ENCODE data around the gene KRTAP10-3. TPM values are rescaled to one million over a fixed set of nuclear protein-coding genes. Genes with fewer than 3 reads are reported as not detected.
"Not testable (repeated sequence)": the region's sequence is repeated elsewhere in the genome, so short reads cannot be mapped to it uniquely, and the experiment has no call there.

KRTAP10-3 gene
- total RNA-seq, 1 experiment from 2014 or later = not detected

DNA sequence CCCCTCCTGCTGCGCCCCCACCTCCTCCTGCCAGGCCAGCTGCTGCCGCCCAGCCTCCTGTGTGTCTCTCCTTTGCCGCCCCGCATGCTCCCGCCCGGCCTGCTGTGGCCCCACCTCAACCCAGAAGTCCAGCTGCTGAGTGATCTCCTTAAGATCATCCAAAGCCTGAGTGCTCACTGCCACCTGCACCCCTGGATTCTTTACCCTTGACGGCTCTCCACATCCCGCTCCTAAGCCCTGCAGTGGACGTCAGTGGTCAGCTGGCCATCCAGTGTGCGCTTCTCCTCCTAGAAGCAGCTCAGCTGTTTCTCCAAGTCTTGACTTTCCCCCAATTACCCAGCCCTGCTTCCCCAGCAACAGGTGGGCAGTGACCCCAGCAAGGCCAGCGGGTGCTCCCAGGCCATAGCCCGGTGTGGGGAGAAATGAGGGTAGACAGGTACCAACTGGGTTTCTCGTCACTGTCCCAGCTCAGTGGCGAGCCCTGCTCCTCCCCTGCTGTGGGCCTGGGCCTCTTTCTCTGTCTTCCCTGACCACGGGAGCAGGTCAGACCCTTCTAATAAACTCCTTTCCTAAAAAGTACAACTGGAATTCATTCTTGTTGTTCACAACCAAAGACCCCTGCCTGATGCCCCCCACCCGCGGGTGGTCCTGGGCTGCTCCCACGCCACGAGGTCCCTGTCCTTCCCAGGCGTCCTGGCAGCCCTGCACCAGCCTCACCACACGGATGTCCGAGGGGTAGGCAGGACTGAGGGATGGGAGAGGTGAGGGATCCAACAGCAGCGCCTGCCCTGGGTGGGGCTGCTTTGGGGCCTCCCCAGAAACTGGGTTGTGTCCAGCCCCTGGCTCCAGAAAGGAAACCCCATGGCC, 43.2 kb upstream of the KRTAP10-3 start:
- H3F3A ChIP-seq (ENCODE audit: low read length, unreplicated experiment) = no peaks in the 10 kb centered on the region
- ChIA-PET POLR2A (ENCODE audit: unreplicated experiment) (no interaction called here), CTCF (no interaction called here)
- no peak overlapping the region for H3K4me2 ChIP-seq (ENCODE audit: low read length)
- no peaks in the 10 kb centered on the region for H3K36me3 ChIP-seq (ENCODE audit: low read depth, low read length)
- H3K9ac ChIP-seq (ENCODE audit: low read length) = no peak overlapping the region
- H3K27me3 ChIP-seq (ENCODE audit: low read length) = no peaks in the 10 kb centered on the region
- no TSS peak for BruUV-seq (replicated peaks)
- no peak overlapping the region for H3K27ac ChIP-seq (ENCODE audit: low read length)
- H3K4me1 ChIP-seq (ENCODE audit: insufficient read depth, low read length) = peaks cover under 1% of the 10 kb centered on the region
- no peak for ATAC-seq
- no peak for DNase-seq
- H3K9me3 ChIP-seq (ENCODE audit: low read length) = no peaks in the 10 kb centered on the region
- H3K4me3 ChIP-seq (ENCODE audit: low read length) = no peak overlapping the region
- no peaks in the 10 kb centered on the region for H3K9me2 ChIP-seq (replicated peaks; ENCODE audit: low read length)
- intact Hi-C loops (cut with micrococcal nuclease) = no loop called here
- no peak for TF ChIP-seq EZH2phosphoT487 (IDR thresholded peaks at IDR 0.05; ENCODE audit: borderline replicate concordance, low read length)
- TF ChIP-seq, protein P1, sequence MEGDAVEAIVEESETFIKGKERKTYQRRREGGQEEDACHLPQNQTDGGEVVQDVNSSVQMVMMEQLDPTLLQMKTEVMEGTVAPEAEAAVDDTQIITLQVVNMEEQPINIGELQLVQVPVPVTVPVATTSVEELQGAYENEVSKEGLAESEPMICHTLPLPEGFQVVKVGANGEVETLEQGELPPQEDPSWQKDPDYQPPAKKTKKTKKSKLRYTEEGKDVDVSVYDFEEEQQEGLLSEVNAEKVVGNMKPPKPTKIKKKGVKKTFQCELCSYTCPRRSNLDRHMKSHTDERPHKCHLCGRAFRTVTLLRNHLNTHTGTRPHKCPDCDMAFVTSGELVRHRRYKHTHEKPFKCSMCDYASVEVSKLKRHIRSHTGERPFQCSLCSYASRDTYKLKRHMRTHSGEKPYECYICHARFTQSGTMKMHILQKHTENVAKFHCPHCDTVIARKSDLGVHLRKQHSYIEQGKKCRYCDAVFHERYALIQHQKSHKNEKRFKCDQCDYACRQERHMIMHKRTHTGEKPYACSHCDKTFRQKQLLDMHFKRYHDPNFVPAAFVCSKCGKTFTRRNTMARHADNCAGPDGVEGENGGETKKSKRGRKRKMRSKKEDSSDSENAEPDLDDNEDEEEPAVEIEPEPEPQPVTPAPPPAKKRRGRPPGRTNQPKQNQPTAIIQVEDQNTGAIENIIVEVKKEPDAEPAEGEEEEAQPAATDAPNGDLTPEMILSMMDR (conservative IDR thresholded peaks at IDR 0.05; ENCODE audit: low read depth, low read length) = no peak
- TF ChIP-seq EZH2 (IDR thresholded peaks at IDR 0.05; ENCODE audit: low read length, unreplicated experiment) = no peak
- no peaks in the 10 kb centered on the region for H4K20me1 ChIP-seq (ENCODE audit: low read length)
- no peaks in the 10 kb centered on the region for H3K79me2 ChIP-seq (ENCODE audit: low read length)
- no peak overlapping the region for H2AFZ ChIP-seq (ENCODE audit: low read length)

DNA sequence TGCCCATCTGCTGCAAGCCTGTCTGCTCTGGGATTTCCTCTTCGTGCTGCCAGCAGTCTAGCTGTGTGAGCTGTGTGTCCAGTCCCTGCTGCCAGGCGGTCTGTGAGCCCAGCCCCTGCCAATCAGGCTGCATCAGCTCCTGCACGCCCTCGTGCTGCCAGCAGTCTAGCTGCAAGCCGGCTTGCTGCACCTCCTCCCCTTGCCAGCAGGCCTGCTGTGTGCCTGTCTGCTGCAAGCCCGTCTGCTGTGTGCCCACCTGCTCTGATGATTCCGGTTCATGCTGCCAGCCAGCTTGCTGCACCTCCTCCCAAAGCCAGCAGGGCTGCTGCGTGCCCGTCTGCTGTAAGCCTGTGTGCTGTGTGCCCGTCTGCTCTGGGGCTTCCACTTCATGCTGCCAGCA, 42.5 kb upstream of the KRTAP10-3 start:
- POLR2A ChIA-PET (ENCODE audit: unreplicated experiment); H3K9me2 ChIP-seq (replicated peaks; ENCODE audit: low read length); DNase-seq; intact Hi-C loops (cut with micrococcal nuclease); H3K79me2 ChIP-seq (ENCODE audit: low read length); H3K27me3 ChIP-seq (ENCODE audit: low read length); H3K9ac ChIP-seq (ENCODE audit: low read length); H3F3A ChIP-seq (ENCODE audit: low read length, unreplicated experiment); H3K4me3 ChIP-seq (ENCODE audit: low read length); H3K27ac ChIP-seq (ENCODE audit: low read length); H3K4me1 ChIP-seq (ENCODE audit: insufficient read depth, low read length); BruUV-seq (replicated peaks); H4K20me1 ChIP-seq (ENCODE audit: low read length); H3K9me3 ChIP-seq (ENCODE audit: low read length); H3K36me3 ChIP-seq (ENCODE audit: low read depth, low read length); ATAC-seq; H3K4me2 ChIP-seq (ENCODE audit: low read length); H2AFZ ChIP-seq (ENCODE audit: low read length): not testable (repeated sequence)
- CTCF ChIA-PET = interaction anchor here (0.7 kb wide), 1 partner anchor 192 kb away, joined by 4 read pairs; no protein-coding TSS in a partner anchor

DNA sequence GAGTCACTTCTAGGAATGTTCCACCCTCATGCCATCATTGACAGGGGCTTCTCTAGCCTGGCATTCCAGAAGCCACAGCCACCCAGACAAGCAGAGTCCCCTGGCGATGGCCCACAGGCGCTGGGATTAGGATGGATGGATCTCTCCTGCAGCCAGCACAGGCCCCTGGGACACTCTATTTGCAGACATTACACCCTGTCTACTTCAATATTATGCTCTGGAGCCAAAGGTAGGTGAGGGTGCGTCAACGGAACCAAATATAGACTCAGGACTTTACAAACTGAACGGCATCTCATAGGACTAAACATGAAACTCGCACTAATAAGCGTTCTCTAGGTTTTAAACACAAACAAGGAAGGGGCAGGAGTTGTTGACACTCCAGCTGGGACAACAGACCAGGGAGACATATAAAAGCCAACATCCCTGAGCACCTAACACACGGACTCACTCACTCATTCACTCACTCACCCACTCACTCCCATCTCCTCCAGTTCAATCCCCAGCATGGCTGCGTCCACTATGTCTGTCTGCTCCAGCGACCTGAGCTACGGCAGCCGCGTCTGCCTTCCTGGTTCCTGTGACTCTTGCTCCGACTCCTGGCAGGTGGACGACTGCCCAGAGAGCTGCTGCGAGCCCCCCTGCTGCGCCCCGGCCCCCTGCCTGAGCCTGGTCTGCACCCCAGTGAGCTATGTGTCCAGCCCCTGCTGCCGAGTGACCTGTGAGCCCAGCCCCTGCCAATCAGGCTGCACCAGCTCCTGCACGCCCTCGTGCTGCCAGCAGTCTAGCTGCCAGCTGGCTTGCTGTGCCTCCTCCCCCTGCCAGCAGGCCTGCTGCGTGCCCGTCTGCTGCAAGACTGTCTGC, 41.8 kb upstream of the KRTAP10-3 start, which contains the start of gene KRTAP10-7:
Gene KRTAP10-7 (plus strand): TSS at position 480 of the 861 bp plus-strand sequence. CDS start 25 bp downstream, at position 505.
- H3K36me3 ChIP-seq (ENCODE audit: low read depth, low read length); H3K27ac ChIP-seq (ENCODE audit: low read length); H2AFZ ChIP-seq (ENCODE audit: low read length); intact Hi-C loops (cut with micrococcal nuclease); BruUV-seq (replicated peaks); H3K79me2 ChIP-seq (ENCODE audit: low read length); POLR2A ChIA-PET (ENCODE audit: unreplicated experiment); H3K4me3 ChIP-seq (ENCODE audit: low read length); H3K4me2 ChIP-seq (ENCODE audit: low read length); H3K9me3 ChIP-seq (ENCODE audit: low read length); H3K27me3 ChIP-seq (ENCODE audit: low read length); H4K20me1 ChIP-seq (ENCODE audit: low read length); ATAC-seq; H3K9ac ChIP-seq (ENCODE audit: low read length); H3K9me2 ChIP-seq (replicated peaks; ENCODE audit: low read length); DNase-seq; H3F3A ChIP-seq (ENCODE audit: low read length, unreplicated experiment): not testable (repeated sequence)
- CTCF ChIA-PET = interaction anchor here (0.7 kb wide), 1 partner anchor 193 kb away, joined by 4 read pairs; no protein-coding TSS in a partner anchor
- peaks cover 12% of the 10 kb centered on the region for H3K4me1 ChIP-seq (ENCODE audit: insufficient read depth, low read length)

Measured in PC-3 (cell line).